HEK293 (cell line): ENCODE data around the gene RTRAF.
A peak's percentile ranks its signal among the peaks of the same experiment; 100 is the strongest.

Source experiments
- CTCF ChIA-PET: fragments of 350-600 bp; formaldehyde crosslinking; extraction: SDS; loops from one replicate; lab custom pipeline; 2021; ENCODE audit warnings: antibody characterized with exemption; lab: Yijun Ruan, JAX
- POLR2A ChIA-PET: fragments of 300-600 bp; formaldehyde crosslinking; extraction: SDS; loops from one replicate; lab custom pipeline; 2020; ENCODE audit warnings: antibody characterized with exemption, inconsistent platforms; lab: Yijun Ruan, JAX
- H3K27ac ChIP-seq: fragments of 200-500 bp; sonication (Bioruptor generic); 2 replicates; pipeline ENCODE4 v1.5.1; 2014; ENCODE audit warnings: low read depth, low read length, control low read depth, inconsistent platforms; ENCODE audit errors: extremely low read depth
- H3K36me3 ChIP-seq, 2 experiments: fragments of 200-500 bp in 1 of 2; sonication (Bioruptor generic) in 1 of 2; 1 replicate in 1 of 2; 2 replicates in 1 of 2; pipeline ENCODE4 v1.5.1; 2014 to 2017; ENCODE audit warnings: inconsistent platforms in 2 of 2, low read length in 2 of 2; ENCODE audit not compliant: control insufficient read depth in 2 of 2, insufficient read depth in 1 of 2
- H3K4me1 ChIP-seq: fragments of 200-500 bp; sonication (Bioruptor generic); 2 replicates; pipeline ENCODE4 v1.5.1; 2014; ENCODE audit warnings: mild to moderate bottlenecking, low read length, inconsistent platforms; ENCODE audit not compliant: control insufficient read depth, insufficient read depth
- H3K4me3 ChIP-seq: 2 replicates; pipeline ENCODE4 v1.5.1; 2011; ENCODE audit warnings: low read depth, mild to moderate bottlenecking, control low read depth, low read length, moderate library complexity
- H3K9me3 ChIP-seq: fragments of 200-500 bp; sonication (Bioruptor generic); 2 replicates; pipeline ENCODE4 v1.5.1; 2014; ENCODE audit warnings: low read depth, low read length, inconsistent platforms; ENCODE audit not compliant: control insufficient read depth, insufficient read depth
- GFI1B ChIP-seq: fragments of 450-650 bp; formaldehyde crosslinking; IDR thresholded peaks from 2 replicates; pipeline ENCODE4 v1.5.1; 2016; ENCODE audit warnings: missing biosample characterization, missing genetic modification characterization
- KLF7 ChIP-seq: fragments of 450-650 bp; formaldehyde crosslinking; IDR thresholded peaks from 2 replicates; pipeline ENCODE4 v1.5.1; 2016; ENCODE audit warnings: missing biosample characterization, missing genetic modification characterization, borderline replicate concordance
- ZNF114 ChIP-seq: fragments of 450-650 bp; formaldehyde crosslinking; IDR thresholded peaks from 2 replicates; pipeline ENCODE4 v1.5.0; 2017; ENCODE audit warnings: missing biosample characterization, missing genetic modification characterization
- ZNF155 ChIP-seq: fragments of 450-650 bp; formaldehyde crosslinking; IDR thresholded peaks from 2 replicates; pipeline ENCODE4 v1.5.1; 2016; ENCODE audit warnings: missing biosample characterization, missing genetic modification characterization
- ZNF211 ChIP-seq: fragments of 450-650 bp; formaldehyde crosslinking; IDR thresholded peaks from 2 replicates; pipeline ENCODE4 v1.5.1; 2016; ENCODE audit warnings: low read depth, missing biosample characterization, missing genetic modification characterization
- ZNF37A ChIP-seq: fragments of 450-650 bp; IDR thresholded peaks from 2 replicates; pipeline ENCODE4 v1.5.1; 2018; ENCODE audit warnings: missing biosample characterization, missing genetic modification characterization
- ZNF433 ChIP-seq: fragments of 450-650 bp; formaldehyde crosslinking; IDR thresholded peaks from 2 replicates; pipeline ENCODE4 v1.5.1; 2016; ENCODE audit warnings: missing biosample characterization, missing genetic modification characterization, low read depth
- ZNF473 ChIP-seq: fragments of 450-650 bp; formaldehyde crosslinking; IDR thresholded peaks from 2 replicates; pipeline ENCODE4 v1.5.1; 2017; ENCODE audit warnings: missing biosample characterization, missing genetic modification characterization
- ZNF48 ChIP-seq: fragments of 450-650 bp; formaldehyde crosslinking; IDR thresholded peaks from 2 replicates; pipeline ENCODE4 v1.5.1; 2016; ENCODE audit warnings: missing biosample characterization, missing genetic modification characterization
- ZNF560 ChIP-seq: fragments of 450-650 bp; formaldehyde crosslinking; IDR thresholded peaks from 2 replicates; pipeline ENCODE4 v1.5.1; 2017; ENCODE audit warnings: missing biosample characterization, missing genetic modification characterization, borderline replicate concordance
- ZNF600 ChIP-seq: fragments of 450-650 bp; formaldehyde crosslinking; IDR thresholded peaks from 2 replicates; pipeline ENCODE4 v1.5.1; 2016; ENCODE audit warnings: missing biosample characterization, missing genetic modification characterization
- ZNF654 ChIP-seq: fragments of 450-650 bp; formaldehyde crosslinking; IDR thresholded peaks from 2 replicates; pipeline ENCODE4 v1.5.1; 2016; ENCODE audit warnings: low read depth, missing biosample characterization, missing genetic modification characterization
- ZNF791 ChIP-seq: fragments of 450-650 bp; formaldehyde crosslinking; IDR thresholded peaks from 2 replicates; pipeline ENCODE4 v1.5.1; 2016; ENCODE audit warnings: missing biosample characterization, missing genetic modification characterization
- ZXDB ChIP-seq: fragments of 450-650 bp; formaldehyde crosslinking; IDR thresholded peaks from 2 replicates; pipeline ENCODE4 v1.5.1; 2016; ENCODE audit warnings: missing biosample characterization, missing genetic modification characterization
- TF ChIP-seq, protein P1 (sequence below): fragments of 450-650 bp; formaldehyde crosslinking; IDR thresholded peaks from 2 replicates; pipeline ENCODE4 v1.5.1; 2016; ENCODE audit warnings: missing biosample characterization, missing genetic modification characterization
- TF ChIP-seq, protein P2 (sequence below): fragments of 450-650 bp; formaldehyde crosslinking; IDR thresholded peaks from 2 replicates; pipeline ENCODE4 v1.5.1; 2016; ENCODE audit warnings: missing biosample characterization, missing genetic modification characterization
- TF ChIP-seq, protein P3 (sequence below): fragments of 450-650 bp; formaldehyde crosslinking; IDR thresholded peaks from 2 replicates; pipeline ENCODE4 v1.5.1; 2016; ENCODE audit warnings: missing biosample characterization, missing genetic modification characterization
- TF ChIP-seq, protein P4 (sequence below): fragments of 450-650 bp; formaldehyde crosslinking; IDR thresholded peaks from 2 replicates; pipeline ENCODE4 v1.5.1; 2016; ENCODE audit warnings: missing biosample characterization, missing genetic modification characterization
- TF ChIP-seq, protein P5 (sequence below): fragments of 450-650 bp; formaldehyde crosslinking; IDR thresholded peaks from 2 replicates; pipeline ENCODE4 v1.5.1; 2016; ENCODE audit warnings: missing biosample characterization, missing genetic modification characterization
- TF ChIP-seq, protein P6 (sequence below): fragments of 450-650 bp; formaldehyde crosslinking; IDR thresholded peaks from 2 replicates; pipeline ENCODE4 v1.5.1; 2016; ENCODE audit warnings: missing biosample characterization, missing genetic modification characterization
- TF ChIP-seq, protein P7 (sequence below): IDR thresholded peaks from 2 replicates; pipeline ENCODE4 v1.6.1; 2011; ENCODE audit warnings: mild to moderate bottlenecking, low read depth, low read length, borderline replicate concordance

Gene RTRAF

DNA sequence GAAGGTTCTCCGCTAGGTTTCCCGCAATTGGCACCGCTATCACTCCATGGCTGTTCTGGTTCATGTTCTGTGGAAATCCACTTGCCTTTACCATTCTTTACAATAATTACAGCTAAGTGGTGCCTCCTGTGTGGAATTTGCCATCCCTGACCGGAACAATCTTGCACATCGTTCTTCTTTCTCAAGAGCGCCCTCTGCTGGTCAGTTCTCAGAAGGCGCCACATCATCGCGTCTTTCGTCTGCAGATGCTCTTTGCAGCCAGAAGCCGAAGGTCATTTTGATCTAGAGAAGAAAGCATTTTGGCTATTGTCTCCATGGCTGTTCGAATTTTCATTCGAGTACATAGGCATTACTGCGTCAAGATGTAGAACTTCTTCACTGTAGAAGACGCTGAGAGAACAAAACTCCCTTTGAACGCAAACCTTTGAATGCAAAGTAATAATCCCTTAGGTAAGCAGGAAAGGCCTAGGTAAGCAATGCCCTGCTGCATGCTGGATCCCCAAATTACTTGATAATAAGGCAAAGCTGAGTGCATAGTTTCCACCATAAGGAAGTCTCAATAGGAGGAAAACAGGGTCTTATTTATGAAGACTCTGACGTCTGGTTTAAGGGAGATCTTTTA is 10.1 kb upstream of the RTRAF start:
- Histone ChIP-seq H3K9me3 (no peaks in the 10 kb centered on the region), H3K4me1 (no peaks in the 10 kb centered on the region), H3K36me3 (no peaks in the 10 kb centered on the region), H3K4me3 (no peak overlapping the region), H3K27ac (no peak overlapping the region)
- TF ChIP-seq, protein P1, sequence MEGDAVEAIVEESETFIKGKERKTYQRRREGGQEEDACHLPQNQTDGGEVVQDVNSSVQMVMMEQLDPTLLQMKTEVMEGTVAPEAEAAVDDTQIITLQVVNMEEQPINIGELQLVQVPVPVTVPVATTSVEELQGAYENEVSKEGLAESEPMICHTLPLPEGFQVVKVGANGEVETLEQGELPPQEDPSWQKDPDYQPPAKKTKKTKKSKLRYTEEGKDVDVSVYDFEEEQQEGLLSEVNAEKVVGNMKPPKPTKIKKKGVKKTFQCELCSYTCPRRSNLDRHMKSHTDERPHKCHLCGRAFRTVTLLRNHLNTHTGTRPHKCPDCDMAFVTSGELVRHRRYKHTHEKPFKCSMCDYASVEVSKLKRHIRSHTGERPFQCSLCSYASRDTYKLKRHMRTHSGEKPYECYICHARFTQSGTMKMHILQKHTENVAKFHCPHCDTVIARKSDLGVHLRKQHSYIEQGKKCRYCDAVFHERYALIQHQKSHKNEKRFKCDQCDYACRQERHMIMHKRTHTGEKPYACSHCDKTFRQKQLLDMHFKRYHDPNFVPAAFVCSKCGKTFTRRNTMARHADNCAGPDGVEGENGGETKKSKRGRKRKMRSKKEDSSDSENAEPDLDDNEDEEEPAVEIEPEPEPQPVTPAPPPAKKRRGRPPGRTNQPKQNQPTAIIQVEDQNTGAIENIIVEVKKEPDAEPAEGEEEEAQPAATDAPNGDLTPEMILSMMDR: peak; percentile 29; the same call in 1 of the 2 replicates
- TF ChIP-seq, protein P2, sequence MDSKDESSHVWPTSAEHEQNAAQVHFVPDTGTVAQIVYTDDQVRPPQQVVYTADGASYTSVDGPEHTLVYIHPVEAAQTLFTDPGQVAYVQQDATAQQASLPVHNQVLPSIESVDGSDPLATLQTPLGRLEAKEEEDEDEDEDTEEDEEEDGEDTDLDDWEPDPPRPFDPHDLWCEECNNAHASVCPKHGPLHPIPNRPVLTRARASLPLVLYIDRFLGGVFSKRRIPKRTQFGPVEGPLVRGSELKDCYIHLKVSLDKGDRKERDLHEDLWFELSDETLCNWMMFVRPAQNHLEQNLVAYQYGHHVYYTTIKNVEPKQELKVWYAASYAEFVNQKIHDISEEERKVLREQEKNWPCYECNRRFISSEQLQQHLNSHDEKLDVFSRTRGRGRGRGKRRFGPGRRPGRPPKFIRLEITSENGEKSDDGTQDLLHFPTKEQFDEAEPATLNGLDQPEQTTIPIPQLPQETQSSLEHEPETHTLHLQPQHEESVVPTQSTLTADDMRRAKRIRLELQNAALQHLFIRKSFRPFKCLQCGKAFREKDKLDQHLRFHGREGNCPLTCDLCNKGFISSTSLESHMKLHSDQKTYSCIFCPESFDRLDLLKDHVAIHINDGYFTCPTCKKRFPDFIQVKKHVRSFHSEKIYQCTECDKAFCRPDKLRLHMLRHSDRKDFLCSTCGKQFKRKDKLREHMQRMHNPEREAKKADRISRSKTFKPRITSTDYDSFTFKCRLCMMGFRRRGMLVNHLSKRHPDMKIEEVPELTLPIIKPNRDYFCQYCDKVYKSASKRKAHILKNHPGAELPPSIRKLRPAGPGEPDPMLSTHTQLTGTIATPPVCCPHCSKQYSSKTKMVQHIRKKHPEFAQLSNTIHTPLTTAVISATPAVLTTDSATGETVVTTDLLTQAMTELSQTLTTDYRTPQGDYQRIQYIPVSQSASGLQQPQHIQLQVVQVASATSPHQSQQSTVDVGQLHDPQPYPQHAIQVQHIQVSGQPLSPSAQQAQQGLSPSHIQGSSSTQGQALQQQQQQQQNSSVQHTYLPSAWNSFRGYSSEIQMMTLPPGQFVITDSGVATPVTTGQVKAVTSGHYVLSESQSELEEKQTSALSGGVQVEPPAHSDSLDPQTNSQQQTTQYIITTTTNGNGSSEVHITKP (tag by site-specific recombination): 0 out of 2 replicates have a peak, but pooled peaks have one; percentile 36
- TF ChIP-seq GFI1B (no peak), ZNF654 (peak; percentile 67), ZNF600 (tag by site-specific recombination) (no peak), ZNF791 (peak; percentile 38; the same call in 1 of the 2 replicates), ZNF155 (no peak), ZNF473 (tag by site-specific recombination) (no peak)
- CTCF ChIA-PET: interaction anchor here (0.6 to 3.4 kb wide), 37 partner anchors 8 to 1451 kb away, joined by 3 to 20 read pairs (median 4); partner anchors contain the start of genes GNG2 and NID2
- POLR2A ChIA-PET: no interaction called here

DNA sequence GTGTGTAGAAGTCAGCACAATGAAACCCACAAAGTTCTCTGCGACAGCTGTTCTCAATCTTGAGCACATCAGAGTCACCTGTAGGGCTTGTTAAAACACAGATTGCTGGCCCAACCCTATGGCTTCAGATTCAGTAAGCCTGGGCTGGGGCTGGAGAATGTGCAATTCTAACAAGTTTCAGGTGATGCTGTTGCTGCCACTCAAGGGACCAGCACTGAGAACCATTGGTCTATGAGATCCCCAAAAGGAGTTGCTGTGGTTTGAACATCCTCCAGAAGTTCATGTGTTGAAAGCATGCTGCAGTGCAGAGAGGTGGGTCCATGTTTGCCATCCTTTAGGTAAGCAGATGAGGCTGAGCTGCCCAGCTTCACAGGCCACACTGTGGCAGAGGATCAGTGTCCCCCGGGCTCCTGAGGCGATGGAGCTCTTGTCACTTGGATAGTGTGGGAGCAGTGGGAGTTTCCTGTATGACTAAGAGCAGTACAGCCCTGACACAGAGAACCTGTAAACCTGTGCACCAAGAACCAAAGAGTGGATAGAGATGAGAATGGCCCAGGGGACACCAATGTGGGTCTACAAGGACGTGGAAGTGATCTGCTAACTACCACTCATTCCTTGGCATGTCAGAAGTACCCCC is 8.0 kb upstream of the RTRAF start:
- Histone ChIP-seq H3K4me1 (no peaks in the 10 kb centered on the region), H3K9me3 (no peaks in the 10 kb centered on the region), H3K27ac (no peak overlapping the region), H3K4me3 (no peak overlapping the region), H3K36me3 (no peaks in the 10 kb centered on the region)
- CTCF ChIA-PET: interaction anchor here (0.7 to 2.0 kb wide), 5 partner anchors 10 to 205 kb away, joined by 3 to 6 read pairs (median 3); no protein-coding TSS in a partner anchor
- POLR2A ChIA-PET: no interaction called here
- TF ChIP-seq ZNF211 (tag by site-specific recombination) (no peak), ZNF654 (no peak), ZNF37A (tag by site-specific recombination) (no peak), ZNF560 (no peak), ZNF433 (tag by site-specific recombination) (no peak), ZNF114 (tag by site-specific recombination) (no peak), KLF7 (tag by site-specific recombination) (no peak), ZXDB (no peak), ZNF48 (tag by site-specific recombination) (no peak)
- TF ChIP-seq, protein P3, sequence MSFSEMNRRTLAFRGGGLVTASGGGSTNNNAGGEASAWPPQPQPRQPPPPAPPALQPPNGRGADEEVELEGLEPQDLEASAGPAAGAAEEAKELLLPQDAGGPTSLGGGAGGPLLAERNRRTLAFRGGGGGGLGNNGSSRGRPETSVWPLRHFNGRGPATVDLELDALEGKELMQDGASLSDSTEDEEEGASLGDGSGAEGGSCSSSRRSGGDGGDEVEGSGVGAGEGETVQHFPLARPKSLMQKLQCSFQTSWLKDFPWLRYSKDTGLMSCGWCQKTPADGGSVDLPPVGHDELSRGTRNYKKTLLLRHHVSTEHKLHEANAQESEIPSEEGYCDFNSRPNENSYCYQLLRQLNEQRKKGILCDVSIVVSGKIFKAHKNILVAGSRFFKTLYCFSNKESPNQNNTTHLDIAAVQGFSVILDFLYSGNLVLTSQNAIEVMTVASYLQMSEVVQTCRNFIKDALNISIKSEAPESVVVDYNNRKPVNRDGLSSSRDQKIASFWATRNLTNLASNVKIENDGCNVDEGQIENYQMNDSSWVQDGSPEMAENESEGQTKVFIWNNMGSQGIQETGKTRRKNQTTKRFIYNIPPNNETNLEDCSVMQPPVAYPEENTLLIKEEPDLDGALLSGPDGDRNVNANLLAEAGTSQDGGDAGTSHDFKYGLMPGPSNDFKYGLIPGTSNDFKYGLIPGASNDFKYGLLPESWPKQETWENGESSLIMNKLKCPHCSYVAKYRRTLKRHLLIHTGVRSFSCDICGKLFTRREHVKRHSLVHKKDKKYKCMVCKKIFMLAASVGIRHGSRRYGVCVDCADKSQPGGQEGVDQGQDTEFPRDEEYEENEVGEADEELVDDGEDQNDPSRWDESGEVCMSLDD: no peak
- TF ChIP-seq, protein P4, sequence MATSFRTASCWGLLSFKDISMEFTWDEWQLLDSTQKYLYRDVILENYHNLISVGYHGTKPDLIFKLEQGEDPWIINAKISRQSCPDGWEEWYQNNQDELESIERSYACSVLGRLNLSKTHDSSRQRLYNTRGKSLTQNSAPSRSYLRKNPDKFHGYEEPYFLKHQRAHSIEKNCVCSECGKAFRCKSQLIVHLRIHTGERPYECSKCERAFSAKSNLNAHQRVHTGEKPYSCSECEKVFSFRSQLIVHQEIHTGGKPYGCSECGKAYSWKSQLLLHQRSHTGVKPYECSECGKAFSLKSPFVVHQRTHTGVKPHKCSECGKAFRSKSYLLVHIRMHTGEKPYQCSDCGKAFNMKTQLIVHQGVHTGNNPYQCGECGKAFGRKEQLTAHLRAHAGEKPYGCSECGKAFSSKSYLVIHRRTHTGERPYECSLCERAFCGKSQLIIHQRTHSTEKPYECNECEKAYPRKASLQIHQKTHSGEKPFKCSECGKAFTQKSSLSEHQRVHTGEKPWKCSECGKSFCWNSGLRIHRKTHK: no peak
- TF ChIP-seq, protein P5, sequence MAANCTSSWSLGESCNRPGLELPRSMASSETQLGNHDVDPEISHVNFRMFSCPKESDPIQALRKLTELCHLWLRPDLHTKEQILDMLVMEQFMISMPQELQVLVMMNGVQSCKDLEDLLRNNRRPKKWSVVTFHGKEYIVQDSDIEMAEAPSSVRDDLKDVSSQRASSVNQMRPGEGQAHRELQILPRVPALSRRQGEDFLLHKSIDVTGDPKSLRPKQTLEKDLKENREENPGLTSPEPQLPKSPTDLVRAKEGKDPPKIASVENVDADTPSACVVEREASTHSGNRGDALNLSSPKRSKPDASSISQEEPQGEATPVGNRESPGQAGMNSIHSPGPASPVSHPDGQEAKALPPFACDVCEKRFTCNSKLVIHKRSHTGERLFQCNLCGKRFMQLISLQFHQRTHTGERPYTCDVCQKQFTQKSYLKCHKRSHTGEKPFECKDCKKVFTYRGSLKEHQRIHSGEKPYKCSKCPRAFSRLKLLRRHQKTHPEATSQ (tag by site-specific recombination): no peak
- TF ChIP-seq, protein P6, sequence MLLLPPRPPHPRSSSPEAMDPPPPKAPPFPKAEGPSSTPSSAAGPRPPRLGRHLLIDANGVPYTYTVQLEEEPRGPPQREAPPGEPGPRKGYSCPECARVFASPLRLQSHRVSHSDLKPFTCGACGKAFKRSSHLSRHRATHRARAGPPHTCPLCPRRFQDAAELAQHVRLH (tag by site-specific recombination): no peak
- TF ChIP-seq, protein P7, sequence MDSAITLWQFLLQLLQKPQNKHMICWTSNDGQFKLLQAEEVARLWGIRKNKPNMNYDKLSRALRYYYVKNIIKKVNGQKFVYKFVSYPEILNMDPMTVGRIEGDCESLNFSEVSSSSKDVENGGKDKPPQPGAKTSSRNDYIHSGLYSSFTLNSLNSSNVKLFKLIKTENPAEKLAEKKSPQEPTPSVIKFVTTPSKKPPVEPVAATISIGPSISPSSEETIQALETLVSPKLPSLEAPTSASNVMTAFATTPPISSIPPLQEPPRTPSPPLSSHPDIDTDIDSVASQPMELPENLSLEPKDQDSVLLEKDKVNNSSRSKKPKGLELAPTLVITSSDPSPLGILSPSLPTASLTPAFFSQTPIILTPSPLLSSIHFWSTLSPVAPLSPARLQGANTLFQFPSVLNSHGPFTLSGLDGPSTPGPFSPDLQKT: no peak
